ENCODE results near the gene BMAL2.

Gene BMAL2

DNA sequence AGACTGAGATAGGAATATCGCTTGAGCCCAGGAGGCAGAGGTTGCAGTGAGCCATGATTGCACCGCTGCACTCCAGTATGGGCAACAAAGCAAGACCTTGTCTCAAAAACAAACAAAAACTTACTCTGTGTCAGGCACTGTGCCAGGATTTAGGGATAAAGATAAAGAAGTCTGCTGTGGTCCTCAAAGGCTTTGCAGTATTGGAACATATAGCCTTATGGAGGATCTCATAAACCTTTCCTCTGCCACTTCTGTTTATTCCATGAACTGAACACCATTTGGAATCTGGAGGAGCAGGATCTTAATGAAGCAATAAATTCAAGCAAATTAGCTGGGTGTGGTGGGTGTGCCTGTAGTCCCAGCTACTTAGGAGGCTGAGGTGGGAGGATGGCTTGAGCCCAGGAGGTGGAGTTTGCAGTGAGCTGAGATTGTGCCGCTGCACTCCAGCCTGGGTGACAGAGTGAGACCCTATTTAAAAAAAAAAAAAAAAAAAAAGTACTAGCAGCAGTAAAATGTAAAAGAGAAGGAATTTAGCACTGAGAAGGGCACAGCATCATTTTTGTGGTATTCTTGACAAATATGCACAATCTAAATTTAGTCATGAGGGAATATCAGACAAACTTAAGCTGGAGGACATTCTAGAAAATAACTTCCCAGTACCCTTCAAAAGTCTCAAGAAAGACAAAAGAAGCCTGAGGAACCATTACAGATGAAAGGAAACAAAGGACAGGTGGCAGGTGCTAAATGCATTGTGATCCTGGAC is 27.1 kb downstream of the BMAL2 start:
- no peak for DNase-seq

DNA sequence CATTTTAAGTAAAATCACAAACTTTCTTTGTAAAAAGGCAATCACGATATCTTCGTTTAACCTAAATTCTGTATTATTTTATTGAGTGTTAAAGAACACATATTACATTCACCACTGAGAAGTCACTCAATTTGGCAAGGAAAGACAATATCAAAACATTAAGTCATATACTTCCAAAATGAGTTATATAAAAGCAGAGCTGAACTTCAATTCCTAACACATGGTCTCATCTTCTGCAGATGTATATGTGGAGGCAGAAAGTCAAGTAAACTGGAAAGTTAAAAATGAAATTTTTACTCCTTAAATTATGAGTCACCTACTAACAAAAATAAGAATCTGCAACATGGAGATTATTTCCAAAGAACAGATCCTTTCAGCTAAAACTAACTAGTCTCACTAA is 28.7 kb downstream of the BMAL2 start:
- DNase-seq: no peak

DNA sequence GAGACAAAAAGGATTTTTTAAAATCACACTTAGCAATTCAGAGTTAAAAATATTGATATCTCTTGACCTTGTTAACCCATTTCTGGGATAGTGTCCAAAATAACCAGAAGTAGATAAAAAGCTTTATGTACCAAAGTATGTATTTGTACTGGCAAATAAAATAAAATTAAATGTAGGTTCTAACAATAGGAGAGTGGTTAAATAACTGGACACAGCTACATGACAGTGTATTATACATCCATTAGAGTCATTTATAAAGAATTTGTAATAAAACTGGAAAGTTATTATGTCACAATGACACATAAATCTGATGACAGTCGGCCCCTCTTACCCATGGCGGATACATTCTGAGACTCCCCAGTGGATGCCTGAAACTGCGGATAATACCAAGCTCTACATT is 34.0 kb downstream of the BMAL2 start:
- no peak for DNase-seq

DNA sequence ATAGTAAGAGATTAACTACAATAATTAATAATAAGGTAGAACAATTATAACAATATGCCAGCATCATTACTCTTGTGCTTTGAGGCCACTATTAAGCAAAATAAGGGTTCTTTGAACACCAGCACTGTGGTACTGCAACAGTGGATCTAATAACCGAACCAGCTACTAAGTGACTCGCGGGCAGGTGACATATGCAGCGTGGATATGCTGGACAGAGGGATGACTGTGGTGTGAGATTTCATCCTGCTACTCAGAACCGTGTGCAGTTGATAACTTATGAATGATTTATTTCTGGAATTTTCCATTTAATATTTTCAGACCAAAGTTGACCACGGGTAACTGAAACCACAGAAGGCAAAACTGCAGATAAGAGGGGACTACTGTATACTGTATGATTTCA is 34.4 kb downstream of the BMAL2 start:
- no peak for DNase-seq

DNA sequence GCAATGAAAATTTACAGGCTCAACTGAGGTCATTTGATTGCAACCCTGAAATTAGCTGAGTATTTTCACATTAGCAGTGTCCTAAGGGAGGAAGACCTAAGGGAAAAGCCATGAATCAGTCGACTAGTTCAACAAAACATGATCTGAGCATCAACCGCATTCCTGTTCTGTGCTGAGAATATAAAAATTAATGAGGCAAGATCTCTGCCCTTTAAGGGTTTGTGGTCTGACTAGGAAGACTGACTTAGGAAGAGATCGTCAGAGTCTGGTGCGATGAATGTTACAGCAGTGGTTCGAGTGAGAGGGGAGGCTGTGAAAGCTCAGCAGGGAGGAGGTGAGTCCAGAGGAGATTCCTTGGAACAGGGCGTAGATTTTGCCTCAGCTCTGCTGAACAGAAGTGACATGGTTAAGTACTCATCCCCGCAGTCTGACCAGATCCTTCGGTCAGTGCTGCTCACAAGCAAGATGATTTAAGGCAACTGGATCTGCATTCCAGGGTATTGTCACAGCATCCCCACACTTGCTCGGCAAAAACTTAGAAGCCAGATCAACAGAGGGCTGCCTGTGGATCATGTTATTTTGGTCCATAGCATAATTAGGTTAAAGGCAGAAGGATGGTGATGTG is 49.6 kb downstream of the BMAL2 start:
- no peak for DNase-seq
